DMS153 (cell line): ENCODE data around the gene KCNMA1.

ENCODE experiments used
- DNase-seq: peaks from one replicate; lab custom pipeline; 2025; lab: John Stamatoyannopoulos, UW

The KCNMA1 gene

GRCh38 chr10:77079592-77080300, 557.9 kb downstream of the KCNMA1 start:
- no peak for DNase-seq

- no peak for DNase-seq
These were observed 560.2 kb downstream of the KCNMA1 start for GRCh38 chr10:77077316-77077945.

- DNase-seq = no peak
These were observed 561.7 kb downstream of the KCNMA1 start for GRCh38 chr10:77075926-77076325.

GRCh38 chr10:77074104-77074624, 563.4 kb downstream of the KCNMA1 start:
- DNase-seq = no peak

- DNase-seq = no peak
These were observed 564.0 kb downstream of the KCNMA1 start for GRCh38 chr10:77073663-77073960.

- DNase-seq = no peak
These were observed 564.6 kb downstream of the KCNMA1 start for GRCh38 chr10:77072836-77073662.

- no peak for DNase-seq
These were observed 565.2 kb downstream of the KCNMA1 start for GRCh38 chr10:77072361-77072835.

- no peak for DNase-seq
These were observed 565.7 kb downstream of the KCNMA1 start for GRCh38 chr10:77071956-77072355.

GRCh38 chr10:77071001-77071511, 566.6 kb downstream of the KCNMA1 start:
- DNase-seq = no peak

GRCh38 chr10:77070346-77070745, 567.3 kb downstream of the KCNMA1 start:
- DNase-seq = no peak

- no peak for DNase-seq
These were observed 568.6 kb downstream of the KCNMA1 start for GRCh38 chr10:77068969-77069368.

- DNase-seq = no peak
These were observed 569.3 kb downstream of the KCNMA1 start for GRCh38 chr10:77068272-77068671.

- no peak for DNase-seq
These were observed 575.2 kb downstream of the KCNMA1 start for GRCh38 chr10:77062381-77062780.

- no peak for DNase-seq
These were observed 576.7 kb downstream of the KCNMA1 start for GRCh38 chr10:77060913-77061312.

- DNase-seq = no peak
These were observed 581.0 kb downstream of the KCNMA1 start for GRCh38 chr10:77056650-77057049.

- DNase-seq = no peak
These were observed 585.0 kb downstream of the KCNMA1 start for GRCh38 chr10:77052593-77052992.

GRCh38 chr10:77051837-77052236, 585.8 kb downstream of the KCNMA1 start:
- DNase-seq = no peak

GRCh38 chr10:77049896-77050295, 587.7 kb downstream of the KCNMA1 start:
- no peak for DNase-seq

GRCh38 chr10:77049146-77049545, 588.5 kb downstream of the KCNMA1 start:
- DNase-seq = no peak

- no peak for DNase-seq
These were observed 592.5 kb downstream of the KCNMA1 start for GRCh38 chr10:77045085-77045484.

- DNase-seq = no peak
These were observed 594.2 kb downstream of the KCNMA1 start for GRCh38 chr10:77043420-77043763.

GRCh38 chr10:77042706-77043419, 594.7 kb downstream of the KCNMA1 start:
- no peak for DNase-seq
